ENCODE results near the gene SPRED2.

Gene SPRED2

DNA sequence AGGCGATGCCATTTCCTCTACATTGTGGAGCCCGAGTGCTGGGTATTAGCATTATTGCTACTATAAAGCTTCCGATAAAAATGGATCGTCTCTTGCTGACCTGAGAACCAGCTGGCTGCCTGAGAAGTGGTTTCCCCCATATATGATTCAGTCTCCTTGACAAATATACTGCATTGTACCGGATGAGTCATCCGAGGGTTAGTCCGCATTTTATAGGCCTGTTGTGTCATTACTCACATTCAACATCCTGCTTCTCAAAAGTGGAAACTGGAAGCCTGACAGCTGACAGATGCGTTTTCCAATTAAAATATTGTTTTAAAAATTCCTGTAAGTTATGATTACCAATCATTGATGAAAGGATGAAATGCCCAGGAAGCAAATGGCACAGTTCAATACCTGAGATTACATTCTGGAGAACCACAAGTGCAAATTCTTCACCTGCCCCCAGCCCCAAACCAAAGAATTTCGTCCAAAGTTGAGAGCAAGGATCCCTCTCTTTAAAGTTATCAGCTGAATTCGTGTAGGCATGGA, 65.7 kb downstream of the SPRED2 start:
- no peak for DNase-seq (ENCODE audit: low spot score)

DNA sequence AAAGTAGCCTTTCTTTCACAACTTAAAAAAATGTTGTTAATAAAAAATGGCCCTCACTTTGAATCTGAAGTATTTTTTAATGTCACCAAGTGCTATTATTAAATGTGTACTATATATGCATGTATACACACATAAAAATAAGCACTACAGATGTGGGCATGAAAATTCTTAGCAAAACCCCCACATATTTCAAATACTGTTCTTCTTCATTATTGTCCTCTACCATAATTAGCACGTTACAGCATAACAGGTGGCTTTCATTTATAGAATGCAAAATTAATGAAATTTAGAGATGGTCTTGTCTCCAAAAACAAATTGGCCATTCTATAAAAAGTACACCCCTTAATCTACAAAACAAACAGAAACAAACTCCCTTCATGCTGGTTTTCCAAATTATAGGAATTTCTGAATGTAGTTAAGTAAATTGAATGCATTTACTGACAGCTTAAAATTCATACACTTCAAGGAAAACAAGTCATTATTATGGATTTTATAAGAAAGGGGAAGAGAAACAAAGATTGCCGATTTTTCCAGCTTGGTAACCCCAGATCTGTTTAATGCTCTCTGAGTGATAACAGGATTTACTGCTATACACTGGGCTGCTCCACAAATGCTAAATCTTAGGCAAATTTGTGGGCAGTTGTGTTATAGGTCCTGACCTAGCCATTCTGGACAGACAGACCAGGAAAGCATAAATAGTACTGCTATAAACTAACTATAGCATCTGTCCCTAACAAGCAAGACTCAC, 67.2 kb downstream of the SPRED2 start:
- no peak for DNase-seq (ENCODE audit: low spot score)

DNA sequence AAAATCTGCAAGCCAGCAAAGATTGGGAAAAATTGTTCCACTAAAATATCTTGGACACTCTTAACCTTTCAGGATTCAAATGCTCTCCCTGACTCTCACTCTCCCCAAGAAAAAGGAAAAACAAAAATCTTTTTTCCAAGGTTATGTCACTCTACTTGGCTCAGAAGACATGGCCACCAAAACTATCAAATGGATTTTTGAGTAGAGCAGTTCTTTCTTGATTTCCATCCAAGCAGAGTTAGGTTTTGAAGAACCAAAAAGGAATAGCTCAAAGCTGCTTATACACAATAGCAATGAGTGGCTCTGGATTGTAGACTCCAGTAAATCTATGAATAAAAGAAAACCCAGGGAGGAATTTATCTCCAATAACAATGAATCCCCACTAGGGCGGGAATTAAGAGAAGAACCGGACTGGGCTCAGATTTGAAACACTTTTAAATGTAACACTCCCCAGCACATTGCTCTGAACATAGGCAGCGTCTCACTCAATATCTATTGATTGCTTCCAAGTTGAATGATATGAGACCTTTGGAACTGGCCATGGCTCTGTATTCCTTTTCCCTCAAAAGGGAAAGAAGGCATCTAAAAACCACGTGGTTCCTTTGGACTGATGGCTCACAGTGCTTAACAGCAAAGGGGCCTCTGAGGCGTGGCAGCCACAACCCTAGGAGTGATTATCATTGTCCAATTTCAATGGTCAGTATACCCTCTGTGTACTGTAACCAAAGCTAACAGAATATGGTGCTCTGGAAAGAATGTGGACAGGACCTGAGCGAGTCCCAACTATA, 68.3 kb downstream of the SPRED2 start:
- DNase-seq (ENCODE audit: low spot score) = no peak

DNA sequence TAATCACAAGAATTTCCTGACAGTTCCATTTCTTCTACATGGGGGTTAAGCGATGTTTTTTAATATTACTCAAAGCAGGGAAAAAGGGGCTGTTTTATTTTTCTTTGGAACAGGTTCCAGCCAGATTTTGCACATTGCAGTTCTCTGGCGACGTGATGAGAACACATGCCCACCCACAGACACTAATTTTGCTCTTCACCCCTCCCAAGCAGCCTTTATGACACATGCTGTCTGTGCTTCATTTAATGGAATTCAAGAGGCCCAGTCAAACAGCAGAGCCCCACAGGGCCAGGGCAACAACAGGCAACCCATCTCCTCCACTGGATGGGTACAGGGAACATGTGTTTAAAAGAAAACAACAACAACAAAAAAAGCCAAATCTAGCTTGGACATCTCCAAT, 70.8 kb downstream of the SPRED2 start:
- DNase-seq (ENCODE audit: low spot score) = no peak

DNA sequence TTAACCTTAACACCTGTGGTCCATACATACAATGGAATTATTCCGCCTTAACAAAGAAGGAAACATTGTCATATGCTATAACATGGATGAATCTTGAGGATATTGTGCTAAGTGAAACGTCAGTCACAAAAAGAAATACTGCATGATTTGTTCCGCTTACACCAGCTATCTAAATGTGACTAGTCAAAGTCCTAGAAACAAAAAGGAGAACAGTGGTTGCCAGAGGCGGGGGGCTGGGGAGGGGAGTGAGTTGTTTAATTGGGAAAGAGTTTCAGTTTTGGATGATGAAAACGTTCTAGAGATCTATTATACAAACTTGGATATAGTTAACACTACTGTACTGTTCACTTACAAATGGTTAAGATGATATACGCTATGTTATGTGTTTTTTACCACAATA, 72.0 kb downstream of the SPRED2 start:
- no peak for DNase-seq (ENCODE audit: low spot score)

DNA sequence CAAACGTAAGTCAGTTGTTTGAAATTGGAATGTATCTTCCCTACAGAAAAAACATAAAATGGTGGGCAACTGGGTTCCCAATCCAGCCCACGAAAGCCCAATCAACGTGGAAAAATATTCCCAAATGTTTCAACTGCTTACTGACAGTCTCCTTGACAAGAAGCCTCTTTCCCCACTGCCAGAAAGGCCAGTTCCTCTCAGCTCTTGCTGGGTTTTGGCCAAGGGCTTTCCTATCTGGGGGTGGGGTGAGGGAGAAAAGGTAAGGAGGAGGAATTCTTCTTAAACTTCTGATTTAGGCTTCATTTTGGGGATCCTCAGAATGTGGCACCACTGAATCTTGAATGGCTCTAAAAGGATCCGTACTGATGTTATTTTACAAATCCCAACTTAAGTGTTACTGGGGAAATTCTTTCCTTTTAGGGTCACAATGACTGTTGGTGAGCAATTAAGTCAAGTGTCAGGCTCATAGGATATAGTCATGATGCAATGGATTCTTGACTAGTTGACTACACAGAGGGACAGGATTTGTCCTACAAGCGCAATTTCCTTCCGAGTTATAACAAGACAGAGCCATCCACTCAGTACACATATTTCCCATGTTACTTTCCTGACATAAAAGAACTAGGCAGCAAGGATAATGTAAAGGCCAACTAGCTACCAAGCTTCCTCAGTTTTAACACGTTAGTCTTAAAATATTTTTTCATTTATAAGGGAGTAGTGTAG, 73.6 kb downstream of the SPRED2 start:
- no peak for DNase-seq (ENCODE audit: low spot score)

DNA sequence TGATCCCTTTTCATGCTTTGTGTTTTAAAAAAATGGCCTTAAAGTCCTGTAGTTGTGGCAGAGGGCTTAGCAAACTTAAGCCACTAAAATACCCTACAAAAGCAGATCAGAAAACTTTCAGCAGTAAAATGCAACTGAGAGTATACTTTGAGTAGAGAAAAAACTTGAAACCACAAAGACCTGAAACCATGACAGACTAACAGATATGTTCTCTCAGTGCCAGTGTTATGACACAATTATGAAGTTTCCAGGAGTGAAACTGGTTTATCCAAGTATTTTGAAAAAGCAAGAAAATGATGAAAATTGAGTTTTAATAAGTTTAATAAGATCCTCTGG, 74.5 kb downstream of the SPRED2 start:
- no peak for DNase-seq (ENCODE audit: low spot score)

DNA sequence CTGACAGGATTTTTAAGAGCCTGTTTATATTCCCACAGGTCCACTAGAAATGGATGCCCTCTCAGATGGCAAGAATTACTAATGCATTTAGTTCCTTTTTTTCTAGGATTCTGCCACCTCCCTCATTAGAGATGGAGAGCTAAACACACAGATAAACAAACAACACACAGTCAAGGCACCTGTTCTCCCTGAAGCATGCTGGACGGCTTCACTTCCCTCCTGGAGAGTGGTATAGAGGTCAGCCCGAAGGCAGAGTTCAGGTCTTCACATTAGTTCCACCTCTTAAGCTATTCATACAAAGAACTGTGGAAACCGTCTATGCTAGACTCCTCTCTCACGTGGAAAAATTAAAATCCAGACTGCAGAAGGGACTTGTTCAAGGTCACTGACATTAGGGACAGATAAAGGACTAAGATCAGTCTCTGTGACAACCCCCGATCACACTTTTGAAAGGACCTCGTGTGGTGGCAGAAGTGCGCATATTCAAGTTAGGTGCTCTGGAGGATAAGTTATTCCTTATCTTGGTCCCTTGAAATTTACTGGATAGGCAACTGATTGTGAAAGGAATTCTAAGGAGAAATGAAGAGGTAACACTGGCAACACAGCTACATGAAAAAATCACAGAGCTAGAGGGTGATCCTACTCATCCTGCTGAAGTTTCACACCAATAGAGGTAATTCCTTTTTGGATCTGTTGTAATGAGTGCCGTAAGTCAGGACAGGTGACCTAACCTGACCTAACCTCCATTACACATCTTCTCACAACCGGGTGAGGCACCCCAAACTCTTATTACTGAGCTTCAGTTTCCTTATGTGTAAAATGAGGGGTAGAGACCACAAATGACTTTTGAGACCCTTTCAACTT, 75.1 kb downstream of the SPRED2 start:
- no peak for DNase-seq (ENCODE audit: low spot score)

DNA sequence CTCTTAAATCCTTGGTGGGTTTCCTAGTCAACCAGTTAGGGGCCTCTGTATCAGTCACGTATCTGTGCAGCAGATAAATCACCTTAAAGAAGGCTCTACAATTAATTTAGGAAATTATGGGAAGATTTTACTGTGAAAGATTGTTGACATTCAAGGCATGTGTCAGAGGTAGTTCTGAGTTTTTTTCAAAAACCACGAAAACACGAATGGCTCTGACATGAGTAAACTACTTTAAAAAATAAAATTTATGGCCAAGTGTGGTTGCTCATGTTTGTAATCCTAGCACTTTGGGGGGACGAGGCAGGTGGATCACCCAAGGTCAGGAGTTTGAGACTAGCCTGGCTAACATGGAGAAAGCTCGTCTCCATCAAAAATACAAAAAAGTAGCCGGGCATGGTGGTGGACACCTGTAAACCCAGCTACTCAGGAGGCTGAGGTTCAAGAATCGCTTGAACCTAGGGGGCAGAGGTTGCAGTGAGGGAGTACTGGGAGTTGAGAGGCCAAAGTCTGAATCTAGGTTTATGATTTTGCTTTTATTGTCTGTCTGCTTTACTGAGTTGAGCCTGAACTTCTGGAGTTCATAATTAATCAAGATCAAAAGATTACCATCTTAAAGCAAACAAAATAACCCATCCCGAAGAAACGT, 77.1 kb downstream of the SPRED2 start:
- DNase-seq (ENCODE audit: low spot score) = no peak

DNA sequence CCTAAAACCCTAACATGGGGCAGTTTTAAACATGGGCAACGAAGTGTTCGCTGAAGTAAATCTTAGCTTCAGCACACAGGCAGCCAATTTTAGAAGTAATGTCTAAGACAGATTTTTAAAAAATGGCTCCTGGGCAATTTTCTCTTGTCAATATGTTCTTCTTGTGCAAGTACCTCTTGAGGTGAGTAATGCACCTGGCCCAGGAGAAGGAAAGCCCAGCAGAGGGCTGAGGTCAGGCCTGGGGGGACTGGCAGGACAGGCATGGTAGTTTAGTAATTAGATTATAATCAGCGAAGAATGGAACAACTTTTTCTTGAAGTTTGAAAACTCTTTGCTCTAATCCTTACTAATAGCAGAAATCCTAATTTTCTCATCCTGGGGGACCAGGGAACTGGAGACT, 77.6 kb downstream of the SPRED2 start:
- DNase-seq (ENCODE audit: low spot score) = no peak

DNA sequence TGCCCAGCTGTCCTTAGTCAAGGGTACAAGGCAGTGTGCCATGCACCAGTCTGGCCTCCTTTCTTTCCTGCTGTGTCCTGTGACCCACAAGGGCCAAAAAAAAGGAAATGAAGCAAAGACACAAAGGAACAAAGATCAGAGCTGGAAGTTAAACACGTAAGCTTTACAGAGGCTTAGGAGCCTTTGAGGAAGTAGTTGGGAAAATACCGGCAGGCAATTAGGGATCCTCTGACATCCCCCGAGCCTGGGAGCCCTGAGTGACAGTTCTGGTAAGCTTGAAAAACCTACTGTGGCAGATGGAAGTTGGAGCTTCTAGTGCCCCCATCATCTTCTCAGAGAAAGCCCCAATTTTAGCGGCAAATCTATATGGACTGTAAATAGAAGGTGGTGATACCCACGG, 78.5 kb downstream of the SPRED2 start:
- DNase-seq (ENCODE audit: low spot score) = peak; percentile 28

DNA sequence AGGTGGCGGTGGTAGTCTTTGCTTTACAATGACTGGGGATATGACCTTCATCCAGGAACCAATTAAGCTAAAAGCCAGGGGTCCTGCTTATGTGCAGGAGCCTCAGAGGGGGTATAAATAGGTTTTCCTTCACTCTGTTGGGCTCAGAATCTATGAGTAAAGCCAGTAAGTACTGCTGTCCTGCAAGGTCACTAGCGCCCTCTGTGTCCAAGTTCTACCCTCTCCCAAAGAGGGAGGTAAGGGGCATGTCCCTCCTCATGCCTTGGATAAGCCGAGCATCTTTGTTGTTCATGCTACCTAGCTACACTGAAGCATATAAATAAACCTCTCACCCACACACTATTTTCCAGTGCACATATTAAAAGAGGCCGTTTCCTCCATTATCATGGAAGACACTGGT, 79.4 kb downstream of the SPRED2 start:
- no peak for DNase-seq (ENCODE audit: low spot score)

DNA sequence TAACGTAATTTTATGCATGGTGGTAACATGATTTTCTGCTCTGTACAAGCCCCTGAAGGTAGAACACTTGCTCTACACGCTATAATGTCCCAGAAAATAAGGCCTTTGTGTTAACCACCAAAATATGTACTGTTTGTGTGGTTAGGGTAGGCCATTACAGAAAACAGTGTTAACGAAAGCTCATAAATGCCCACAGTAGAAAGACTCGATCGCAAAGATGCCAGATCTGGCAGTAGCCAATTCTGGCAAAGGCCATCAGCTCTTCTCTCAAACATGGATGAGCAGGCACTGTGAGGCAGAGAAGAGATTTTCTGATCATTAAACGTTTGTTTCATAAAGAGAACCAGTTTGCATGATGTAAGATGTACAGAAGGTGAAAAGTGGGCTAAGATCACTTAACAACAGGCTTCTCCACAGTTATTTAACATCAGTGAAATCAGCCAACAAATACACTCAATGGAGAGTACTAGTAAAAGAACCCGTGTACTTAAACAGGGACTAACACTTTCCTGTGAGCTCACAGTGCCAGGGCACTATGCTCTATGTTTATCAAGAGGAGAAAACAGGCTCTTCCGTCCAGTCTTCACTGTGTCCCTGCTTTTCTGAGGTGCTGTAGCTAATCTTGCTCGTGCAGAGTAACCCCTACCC, 80.3 kb downstream of the SPRED2 start:
- DNase-seq (ENCODE audit: low spot score) = no peak

DNA sequence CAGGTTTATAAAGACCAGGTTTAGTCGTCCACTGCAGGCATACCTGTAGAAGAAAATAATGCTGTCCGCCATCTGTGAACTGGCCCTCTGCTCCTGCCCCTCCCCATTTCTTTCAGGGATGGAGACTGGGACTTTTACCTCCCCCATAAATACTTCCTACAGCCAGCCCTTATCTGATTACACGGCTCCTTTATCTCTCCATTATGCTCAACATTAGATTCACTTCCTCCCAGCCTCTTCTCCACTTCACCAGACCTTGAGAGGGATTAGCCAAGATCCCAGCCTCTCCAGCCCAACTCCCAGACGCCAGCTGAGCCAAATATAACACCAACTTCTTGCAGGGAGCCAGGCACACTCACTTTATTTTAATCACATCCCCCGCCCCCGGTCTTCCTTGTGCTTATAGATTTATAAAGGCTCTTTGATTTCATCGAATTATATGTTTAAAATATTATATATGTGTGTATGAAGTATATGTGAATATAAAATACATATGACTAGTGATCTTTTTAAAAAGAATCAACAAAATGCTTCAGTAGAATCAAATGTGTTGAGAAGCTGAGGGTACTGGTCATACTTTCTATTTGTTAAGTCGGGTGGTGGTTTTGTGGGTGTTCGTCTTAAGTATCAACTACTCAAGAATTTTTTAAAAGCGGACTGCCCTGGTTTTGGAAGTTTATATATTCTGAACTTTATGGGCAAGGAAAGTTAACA, 81.0 kb downstream of the SPRED2 start:
- no peak for DNase-seq (ENCODE audit: low spot score)

DNA sequence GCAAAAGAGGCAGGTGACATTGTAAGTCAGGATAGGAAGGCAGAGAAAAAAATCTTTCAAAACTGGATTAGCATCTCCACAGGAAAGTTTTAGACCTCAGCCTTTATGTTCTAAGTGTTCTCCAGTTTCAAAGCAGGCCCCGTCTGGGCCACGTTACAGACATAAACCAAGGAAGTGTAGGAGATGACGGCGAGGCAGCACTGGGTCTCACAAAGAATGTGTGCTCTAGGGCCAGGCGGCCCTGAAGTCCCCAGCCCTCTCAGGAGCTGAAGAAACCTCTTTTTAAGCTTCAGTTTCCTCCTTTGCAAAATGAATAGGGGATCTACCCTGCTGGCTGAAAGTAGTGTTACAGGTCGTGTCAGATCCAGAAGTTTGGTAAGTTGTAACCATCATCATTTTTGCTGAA, 81.7 kb downstream of the SPRED2 start:
- no peak for DNase-seq (ENCODE audit: low spot score)

DNA sequence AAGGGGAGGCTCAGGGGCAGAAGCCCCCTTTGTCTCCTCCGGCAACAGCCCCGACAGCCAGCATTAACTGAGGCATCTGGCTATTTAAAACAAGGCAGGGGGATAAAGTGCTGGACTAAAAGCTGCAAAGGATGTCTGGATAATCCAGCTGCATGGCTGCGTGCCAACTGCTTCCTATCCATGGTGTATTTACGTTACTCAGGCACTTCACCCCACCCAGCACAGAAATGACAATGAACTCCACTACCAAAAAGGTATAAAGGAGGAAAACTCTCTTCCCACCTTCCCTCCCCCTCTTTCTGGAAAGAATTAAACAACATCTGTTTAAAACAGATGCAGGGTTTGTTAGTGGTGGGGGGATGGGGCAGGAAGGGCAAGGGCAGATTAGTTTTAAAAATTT, 82.5 kb downstream of the SPRED2 start:
- DNase-seq (ENCODE audit: low spot score) = no peak

DNA sequence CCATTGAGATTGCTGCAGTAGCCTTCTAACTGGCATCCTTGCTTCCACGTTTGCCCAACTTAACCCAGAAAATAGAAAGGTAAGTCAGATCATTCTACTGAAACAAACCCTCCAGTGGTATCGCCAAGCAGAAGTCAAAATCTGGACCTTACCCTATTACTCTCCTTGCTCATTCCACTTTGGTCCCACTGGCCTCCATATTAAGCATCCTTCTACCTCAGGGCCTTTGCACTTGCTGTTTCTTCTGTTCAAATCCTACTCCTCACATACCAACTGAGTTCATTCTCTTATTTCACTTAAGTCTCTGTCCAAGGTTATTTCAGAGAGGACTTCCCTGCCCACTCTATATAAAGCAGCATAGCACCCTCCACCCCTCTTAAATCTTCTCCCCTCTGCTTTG, 84.5 kb downstream of the SPRED2 start:
- DNase-seq (ENCODE audit: low spot score) = no peak

DNA sequence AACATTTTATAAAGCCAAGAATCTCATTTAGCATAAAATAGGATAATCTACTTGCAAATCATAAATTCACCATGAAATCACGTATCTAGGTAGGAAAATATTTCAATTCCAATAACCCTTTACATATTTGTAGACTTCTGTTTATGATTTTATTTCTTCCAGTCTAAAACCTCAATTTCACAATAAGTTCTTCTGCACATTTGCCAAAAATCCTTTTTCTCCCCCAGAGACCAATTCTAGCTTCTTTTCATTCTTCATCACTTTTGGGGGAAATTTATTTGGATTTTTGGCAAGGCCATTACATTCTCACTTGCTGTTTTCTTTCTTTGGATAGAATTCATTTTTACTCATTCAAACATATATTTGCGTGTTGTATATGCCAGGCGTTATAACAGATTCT, 86.8 kb downstream of the SPRED2 start:
- DNase-seq (ENCODE audit: low spot score) = no peak

DNA sequence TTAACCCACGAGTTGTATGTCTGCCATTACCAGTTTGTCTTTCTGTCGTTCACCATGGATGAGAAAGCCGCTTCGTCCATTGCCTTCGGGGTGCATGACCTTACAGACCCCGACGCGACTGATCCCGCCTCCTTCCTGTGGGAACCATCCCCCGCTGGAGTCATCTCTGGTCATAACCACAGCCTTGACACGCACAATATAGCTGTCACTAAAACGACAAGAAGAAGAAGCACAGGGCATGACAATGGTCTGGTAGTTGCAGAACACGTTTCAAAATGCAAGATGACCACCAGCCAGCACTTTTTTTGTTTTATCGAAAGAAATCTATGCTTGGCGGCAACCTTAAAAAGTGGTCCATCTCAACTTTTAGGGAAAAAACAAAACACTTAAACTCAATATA, 87.7 kb downstream of the SPRED2 start:
- no peak for DNase-seq (ENCODE audit: low spot score)

DNA sequence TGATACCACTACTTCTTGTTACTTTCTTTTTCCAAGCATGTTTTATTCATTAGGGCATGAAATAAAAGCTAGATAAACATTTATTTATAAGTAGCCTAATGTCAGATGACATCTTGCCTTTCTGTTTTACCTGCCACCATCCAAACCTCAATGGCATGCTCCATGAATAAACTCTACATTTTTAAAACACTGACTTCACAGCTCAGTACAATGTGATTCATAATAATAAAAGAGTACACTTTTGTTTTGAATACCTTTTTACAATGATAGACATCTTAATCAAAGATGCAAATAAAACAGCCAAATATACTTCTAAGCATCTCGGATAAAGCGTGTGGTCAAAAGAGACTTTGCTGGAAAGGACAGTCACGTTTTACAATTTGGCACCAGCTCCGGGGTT, 88.2 kb downstream of the SPRED2 start:
- no peak for DNase-seq (ENCODE audit: low spot score)

All from pons (tissue), 1 donor.